ENCODE results near the gene CD58. TPM values are rescaled to one million over a fixed set of nuclear protein-coding genes. Genes with fewer than 3 reads are reported as not detected.

CD58 gene
- total RNA-seq, 2 donors from 2014 or later: 44.2 to 53.2 TPM

DNA sequence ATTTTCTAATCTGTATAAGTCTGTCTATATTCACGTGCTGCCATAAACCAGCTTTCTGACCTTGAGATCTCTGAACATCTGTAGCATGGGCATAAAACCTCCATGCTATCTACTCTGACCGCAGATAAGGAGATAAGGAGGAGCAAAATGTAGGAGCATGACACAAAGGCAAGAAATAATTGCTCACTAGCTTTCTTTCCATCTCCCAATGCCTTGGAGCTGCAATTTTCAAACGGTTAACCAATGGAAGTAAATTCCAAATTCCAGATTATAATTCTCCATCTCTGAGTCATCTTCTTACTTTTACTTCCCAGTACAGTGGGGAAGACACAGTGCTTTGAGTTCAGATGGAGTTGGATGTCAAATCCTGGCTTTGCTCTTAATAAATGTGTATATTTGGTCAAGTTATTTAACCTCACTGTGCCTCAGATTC, 41.6 kb downstream of the CD58 start:
- no peak for ATAC-seq (ENCODE audit: insufficient number of reproducible peaks, low FRiP score, low read depth)
- no peak for DNase-seq (ENCODE audit: low spot score)
- H3K9me3 ChIP-seq: no peaks in the 10 kb centered on the region
- peaks cover under 1% of the 10 kb centered on the region for H3K36me3 ChIP-seq
- no peaks in the 10 kb centered on the region for H3K27me3 ChIP-seq (replicated peaks; ENCODE audit: insufficient read depth)
- TF ChIP-seq, protein P1, sequence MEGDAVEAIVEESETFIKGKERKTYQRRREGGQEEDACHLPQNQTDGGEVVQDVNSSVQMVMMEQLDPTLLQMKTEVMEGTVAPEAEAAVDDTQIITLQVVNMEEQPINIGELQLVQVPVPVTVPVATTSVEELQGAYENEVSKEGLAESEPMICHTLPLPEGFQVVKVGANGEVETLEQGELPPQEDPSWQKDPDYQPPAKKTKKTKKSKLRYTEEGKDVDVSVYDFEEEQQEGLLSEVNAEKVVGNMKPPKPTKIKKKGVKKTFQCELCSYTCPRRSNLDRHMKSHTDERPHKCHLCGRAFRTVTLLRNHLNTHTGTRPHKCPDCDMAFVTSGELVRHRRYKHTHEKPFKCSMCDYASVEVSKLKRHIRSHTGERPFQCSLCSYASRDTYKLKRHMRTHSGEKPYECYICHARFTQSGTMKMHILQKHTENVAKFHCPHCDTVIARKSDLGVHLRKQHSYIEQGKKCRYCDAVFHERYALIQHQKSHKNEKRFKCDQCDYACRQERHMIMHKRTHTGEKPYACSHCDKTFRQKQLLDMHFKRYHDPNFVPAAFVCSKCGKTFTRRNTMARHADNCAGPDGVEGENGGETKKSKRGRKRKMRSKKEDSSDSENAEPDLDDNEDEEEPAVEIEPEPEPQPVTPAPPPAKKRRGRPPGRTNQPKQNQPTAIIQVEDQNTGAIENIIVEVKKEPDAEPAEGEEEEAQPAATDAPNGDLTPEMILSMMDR (IDR thresholded peaks at IDR 0.05): no peak
- no peak overlapping the region for H3K4me3 ChIP-seq
- H3K4me1 ChIP-seq (ENCODE audit: control insufficient read depth in 1 of 2, low read depth in 2 of 2): no peaks in the 10 kb centered on the region
- H3K27ac ChIP-seq: no peak overlapping the region

DNA sequence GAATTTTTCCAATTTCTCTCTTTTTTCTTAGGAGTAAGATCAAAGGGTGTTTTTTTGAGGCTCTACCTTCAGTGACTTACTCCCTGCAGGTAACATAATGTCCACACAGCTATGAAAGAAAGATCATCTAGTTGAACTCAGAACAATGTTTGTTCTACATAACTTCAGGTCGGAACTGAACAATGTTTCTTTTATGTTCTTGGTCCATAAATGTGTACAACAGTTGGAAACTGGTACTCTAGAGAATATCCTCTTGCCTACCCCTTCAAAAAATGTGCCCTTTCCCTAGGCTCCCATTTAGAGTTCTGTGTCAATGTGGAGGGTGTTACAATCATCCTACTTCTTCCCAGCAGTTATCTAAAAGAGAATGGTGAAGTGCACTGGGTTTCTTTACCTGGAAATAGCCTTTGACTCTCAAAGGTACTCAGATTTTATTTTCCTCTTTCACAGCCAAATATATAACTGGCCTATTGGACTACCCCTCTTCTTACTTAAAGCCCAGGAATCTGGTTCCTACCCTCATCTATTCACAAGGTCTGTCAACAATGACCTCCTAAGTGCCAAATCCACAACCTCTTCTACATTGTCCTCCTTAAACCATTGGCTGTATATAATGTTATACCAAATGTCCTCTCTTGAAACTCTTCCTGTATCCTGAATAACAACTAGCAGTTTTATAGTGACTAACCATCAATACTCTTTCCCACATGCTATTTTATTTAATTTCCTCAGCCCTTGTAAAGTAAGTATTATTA, 42.3 kb downstream of the CD58 start:
- no peak for ATAC-seq (ENCODE audit: insufficient number of reproducible peaks, low FRiP score, low read depth)
- TF ChIP-seq, protein P1 (IDR thresholded peaks at IDR 0.05): no peak
- H3K4me3 ChIP-seq: no peak overlapping the region
- no peak for DNase-seq (ENCODE audit: low spot score)
- H3K4me1 ChIP-seq (ENCODE audit: control insufficient read depth in 1 of 2, low read depth in 2 of 2): no peaks in the 10 kb centered on the region
- no peaks in the 10 kb centered on the region for H3K9me3 ChIP-seq
- no peaks in the 10 kb centered on the region for H3K36me3 ChIP-seq
- no peak overlapping the region for H3K27ac ChIP-seq
- H3K27me3 ChIP-seq (replicated peaks; ENCODE audit: insufficient read depth): no peaks in the 10 kb centered on the region

DNA sequence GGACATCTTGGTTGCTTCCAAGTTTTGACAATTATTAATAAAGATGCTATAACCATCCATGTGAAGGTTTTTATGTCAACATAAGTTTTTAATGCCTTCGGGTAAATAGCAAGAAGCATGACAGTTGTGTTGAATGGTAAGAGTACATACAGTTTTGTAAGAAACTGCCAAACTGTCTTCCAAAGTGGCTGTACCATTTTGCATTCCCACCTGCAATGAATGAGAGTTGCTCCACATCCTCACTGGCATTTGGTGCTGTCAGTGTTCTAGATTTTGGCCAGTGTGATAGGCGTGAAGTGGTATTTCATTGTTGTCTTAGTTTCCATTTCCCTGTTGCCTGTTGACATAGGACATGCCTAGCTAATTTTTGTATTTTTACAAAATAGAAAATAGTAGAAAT, 45.4 kb downstream of the CD58 start:
- H3K27me3 ChIP-seq (replicated peaks; ENCODE audit: insufficient read depth): no peaks in the 10 kb centered on the region
- H3K4me3 ChIP-seq: no peak overlapping the region
- DNase-seq (ENCODE audit: low spot score) (no peak), ATAC-seq (ENCODE audit: insufficient number of reproducible peaks, low FRiP score, low read depth) (no peak)
- TF ChIP-seq, protein P1 (IDR thresholded peaks at IDR 0.05): no peak
- no peaks in the 10 kb centered on the region for H3K36me3 ChIP-seq
- H3K27ac ChIP-seq: no peak overlapping the region
- H3K9me3 ChIP-seq: no peaks in the 10 kb centered on the region
- H3K4me1 ChIP-seq (ENCODE audit: control insufficient read depth in 1 of 2, low read depth in 2 of 2): peaks cover 3 to 6% of the 10 kb centered on the region in 2 donors

DNA sequence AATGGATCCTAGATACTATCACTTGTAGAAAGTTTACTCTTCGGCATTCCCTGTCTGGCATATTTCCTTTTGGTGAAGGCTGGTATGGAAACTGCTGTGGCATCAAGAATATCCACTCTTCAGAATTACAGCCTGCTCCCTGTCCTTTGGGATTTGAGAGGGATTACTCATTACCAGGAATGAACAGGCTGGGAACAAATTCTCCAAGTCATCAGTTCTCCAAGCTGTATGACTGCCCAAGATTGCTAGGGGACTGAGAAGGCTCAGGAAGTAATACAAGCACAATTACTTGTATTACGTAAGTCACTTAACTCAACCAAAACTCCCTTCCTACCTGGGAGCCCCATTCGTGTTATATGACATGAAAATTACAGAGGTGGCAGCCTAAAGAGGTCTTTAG, 49.6 kb downstream of the CD58 start:
- TF ChIP-seq, protein P1 (IDR thresholded peaks at IDR 0.05): no peak
- Histone ChIP-seq H3K27ac (peak overlapping the region in 1 of 2 donors; percentile 66), H3K9me3 (no peaks in the 10 kb centered on the region), H3K4me1 (ENCODE audit: control insufficient read depth in 1 of 2, low read depth in 2 of 2) (peaks cover 3 to 6% of the 10 kb centered on the region in 2 donors), H3K27me3 (replicated peaks; ENCODE audit: insufficient read depth) (no peaks in the 10 kb centered on the region), H3K36me3 (no peaks in the 10 kb centered on the region), H3K4me3 (no peak overlapping the region)
- DNase-seq (ENCODE audit: low spot score): no peak
- peak; percentile 93 for ATAC-seq (ENCODE audit: insufficient number of reproducible peaks, low FRiP score, low read depth)

DNA sequence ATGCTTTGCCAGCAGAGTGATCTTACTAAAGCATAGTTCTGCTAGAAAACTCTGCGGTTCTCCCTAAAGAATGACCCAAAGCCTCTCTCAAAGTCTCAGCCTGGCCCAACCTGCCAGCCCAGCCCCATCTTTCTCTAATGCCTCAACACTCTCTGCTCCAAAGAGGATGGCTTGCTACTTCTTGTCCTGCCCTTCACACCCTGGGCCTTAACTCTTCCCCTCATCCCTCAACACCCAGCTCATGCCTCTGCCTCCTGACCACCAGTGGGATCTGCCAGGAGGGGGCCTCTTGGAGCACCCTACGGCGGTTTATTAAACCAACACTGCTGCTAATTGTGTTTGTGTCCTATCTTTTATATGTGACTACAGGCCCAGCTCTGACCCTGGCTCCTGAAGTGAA, 52.4 kb downstream of the CD58 start:
- no peak overlapping the region for H3K27ac ChIP-seq
- TF ChIP-seq, protein P1 (IDR thresholded peaks at IDR 0.05): no peak
- H3K4me3 ChIP-seq: no peak overlapping the region
- no peaks in the 10 kb centered on the region for H3K27me3 ChIP-seq (replicated peaks; ENCODE audit: insufficient read depth)
- no peaks in the 10 kb centered on the region for H3K36me3 ChIP-seq
- DNase-seq (ENCODE audit: low spot score): no peak
- ATAC-seq (ENCODE audit: insufficient number of reproducible peaks, low FRiP score, low read depth): no peak
- H3K4me1 ChIP-seq (ENCODE audit: control insufficient read depth in 1 of 2, low read depth in 2 of 2): peaks cover 3 to 6% of the 10 kb centered on the region in 2 donors
- no peaks in the 10 kb centered on the region for H3K9me3 ChIP-seq
